IMR-90 (cell line): Measurements from ENCODE around the gene RNF182. TPM values are rescaled to one million over a fixed set of nuclear protein-coding genes. Genes with fewer than 3 reads are reported as not detected.

Experiments used
- ATAC-seq: fragments of 200-7000 bp; cut with Tn5 transposase; 2 replicates; pipeline ENCODE4 v1.9.1; 2020; ENCODE audit warnings: low read depth, mild to moderate bottlenecking, moderate library complexity
- BruUV-seq: library from RNA; stranded (reverse); fragments of 400-500 nt; replicated peaks from 2 replicates; lab custom pipeline; 2021; lab: Mats Ljungman, UMichigan
- CTCF ChIA-PET: fragments of 300-600 bp; formaldehyde crosslinking; extraction: SDS; loops from one replicate; lab custom pipeline; 2021; ENCODE audit warnings: antibody characterized with exemption; lab: Yijun Ruan, JAX
- POLR2A ChIA-PET: fragments of 300-600 bp; sonication (Branson Sonifier 250); formaldehyde crosslinking; loops from one replicate; lab custom pipeline; 2022; ENCODE audit warnings: antibody characterized with exemption; ENCODE audit not compliant: unreplicated experiment; lab: Charles Lee
- DNase-seq: peaks from one replicate; pipeline ENCODE4 v3.0.0; 2013
- H2AFZ ChIP-seq: replicated peaks from 2 replicates; pipeline ENCODE3; 2013; ENCODE audit warnings: low read length, mild to moderate bottlenecking; ENCODE audit not compliant: poor library complexity
- H2AK5ac ChIP-seq: 2 replicates; pipeline ENCODE4 v1.6.1; 2013; ENCODE audit warnings: low read depth, low read length, inconsistent platforms
- H2AK9ac ChIP-seq: replicated peaks from 2 replicates; pipeline ENCODE3; 2013; ENCODE audit warnings: mild to moderate bottlenecking, low read depth, low read length, moderate library complexity; ENCODE audit not compliant: poor library complexity
- H2BK120ac ChIP-seq: 2 replicates; pipeline ENCODE4 v1.6.1; 2013; ENCODE audit warnings: low read depth, low read length, inconsistent platforms
- H2BK15ac ChIP-seq: 3 replicates; pipeline ENCODE4 v1.6.1; 2013; ENCODE audit warnings: low read depth, low read length, inconsistent platforms
- H2BK20ac ChIP-seq: 2 replicates; pipeline ENCODE4 v1.6.1; 2013; ENCODE audit warnings: low read depth, mild to moderate bottlenecking, inconsistent platforms, low read length, moderate library complexity
- H2BK5ac ChIP-seq: 2 replicates; pipeline ENCODE4 v1.6.1; 2013; ENCODE audit warnings: mild to moderate bottlenecking, low read depth, low read length, inconsistent platforms; ENCODE audit not compliant: poor library complexity, severe bottlenecking
- H3K14ac ChIP-seq: replicated peaks from 2 replicates; pipeline ENCODE4 v1.6.1; 2013; ENCODE audit warnings: low read depth, low read length, inconsistent platforms
- H3K18ac ChIP-seq: 2 replicates; pipeline ENCODE4 v1.6.1; 2013; ENCODE audit warnings: low read depth, low read length, control low read depth
- H3K23ac ChIP-seq: 2 replicates; pipeline ENCODE4 v1.6.1; 2013; ENCODE audit warnings: low read depth, low read length, inconsistent platforms
- H3K27ac ChIP-seq: 2 replicates; pipeline ENCODE4 v1.5.1; 2013; ENCODE audit warnings: mild to moderate bottlenecking, control low read depth, low read length; ENCODE audit not compliant: insufficient read depth
- H3K27me3 ChIP-seq: 2 replicates; pipeline ENCODE4 v1.6.1; 2013; ENCODE audit warnings: low read length; ENCODE audit not compliant: control insufficient read depth, insufficient read depth
- H3K36me3 ChIP-seq: 2 replicates; pipeline ENCODE4 v1.6.1; 2013; ENCODE audit warnings: low read length, mixed read lengths; ENCODE audit not compliant: control insufficient read depth, insufficient read depth
- H3K4ac ChIP-seq: 2 replicates; pipeline ENCODE4 v1.6.1; 2013; ENCODE audit warnings: low read depth, low read length, inconsistent platforms
- H3K4me1 ChIP-seq: 2 replicates; pipeline ENCODE4 v1.6.1; 2013; ENCODE audit warnings: low read length, mixed read lengths; ENCODE audit not compliant: control insufficient read depth, insufficient read depth
- H3K4me2 ChIP-seq: 2 replicates; pipeline ENCODE4 v1.6.1; 2013; ENCODE audit warnings: low read depth, mild to moderate bottlenecking, control low read depth, low read length, moderate library complexity
- H3K4me3 ChIP-seq: 2 replicates; pipeline ENCODE4 v1.5.1; 2013; ENCODE audit warnings: low read depth, mild to moderate bottlenecking, control low read depth, low read length, moderate library complexity; ENCODE audit not compliant: insufficient read depth
- H3K56ac ChIP-seq: 2 replicates; pipeline ENCODE4 v1.6.1; 2013; ENCODE audit warnings: low read length, inconsistent platforms; ENCODE audit not compliant: insufficient read depth; ENCODE audit errors: extremely low read depth
- H3K79me1 ChIP-seq, 2 experiments: 2 replicates each; pipeline ENCODE4 v1.6.1; 2013; ENCODE audit warnings: low read length in 2 of 2, inconsistent platforms in 1 of 2, low read depth in 1 of 2
- H3K9ac ChIP-seq: 2 replicates; pipeline ENCODE4 v1.6.1; 2013; ENCODE audit warnings: low read depth, low read length, control low read depth
- H3K9me1 ChIP-seq: 2 replicates; pipeline ENCODE4 v1.6.1; 2013; ENCODE audit warnings: low read length, inconsistent platforms; ENCODE audit not compliant: insufficient read depth
- H3K9me3 ChIP-seq: 2 replicates; pipeline ENCODE4 v1.6.1; 2013; ENCODE audit warnings: low read length; ENCODE audit not compliant: control insufficient read depth, insufficient read depth
- H4K20me1 ChIP-seq: 2 replicates; pipeline ENCODE4 v1.6.1; 2013; ENCODE audit warnings: low read length, inconsistent platforms; ENCODE audit not compliant: insufficient read depth
- H4K5ac ChIP-seq: 2 replicates; pipeline ENCODE4 v1.6.1; 2013; ENCODE audit warnings: mild to moderate bottlenecking, low read depth, low read length, control low read depth
- H4K8ac ChIP-seq, 2 experiments: 2 replicates each; pipeline ENCODE4 v1.6.1; 2013; ENCODE audit warnings: low read depth in 2 of 2, low read length in 2 of 2, control low read depth in 1 of 2, inconsistent platforms in 1 of 2
- H4K91ac ChIP-seq: 2 replicates; pipeline ENCODE4 v1.6.1; 2013; ENCODE audit warnings: low read depth, low read length, inconsistent platforms; ENCODE audit not compliant: insufficient read depth
- BHLHE40 ChIP-seq: fragments of 150-350 bp; IDR thresholded peaks from 2 replicates; pipeline ENCODE4 v1.6.1; 2016; ENCODE audit warnings: mild to moderate bottlenecking, low read depth, low read length
- CEBPB ChIP-seq: IDR thresholded peaks from 2 replicates; pipeline ENCODE4 v1.6.1; 2012; ENCODE audit warnings: low read depth, low read length, improper control_type of control experiment
- ELK1 ChIP-seq: fragments of 150-350 bp; IDR thresholded peaks from 2 replicates; pipeline ENCODE4 v1.6.1; 2016; ENCODE audit warnings: low read depth, mild to moderate bottlenecking, low read length, moderate library complexity, borderline replicate concordance
- MAZ ChIP-seq: IDR thresholded peaks from 2 replicates; pipeline ENCODE4 v1.6.1; 2012; ENCODE audit warnings: low read depth, mild to moderate bottlenecking, low read length, improper control_type of control experiment, moderate library complexity, borderline replicate concordance
- MXI1 ChIP-seq: IDR thresholded peaks from 2 replicates; pipeline ENCODE4 v1.6.1; 2012; ENCODE audit warnings: low read depth, mild to moderate bottlenecking, low read length, moderate library complexity, borderline replicate concordance
- SMC3 ChIP-seq: fragments of 150-350 bp; IDR thresholded peaks from 2 replicates; pipeline ENCODE4 v1.6.1; 2016; ENCODE audit warnings: low read depth, mild to moderate bottlenecking, antibody characterized with exemption, low read length, moderate library complexity
- WGBS, 2 experiments: methylation state at CpG; one replicate each; pipeline versions ENCODE4 v1.1.5 to v1.1.7; 2013; ENCODE audit warnings: missing lambda C conversion rate in 2 of 2; ENCODE audit not compliant: insufficient read length in 1 of 2; ENCODE audit errors: extremely low coverage in 2 of 2; 5-methylcytosine and 5-hydroxymethylcytosine counted together
- dilution Hi-C: fragments of 300-500 bp; cut with HindIII; formaldehyde crosslinking; loops from one replicate; pipeline ENCODE4 v1.14.3; 2018; ENCODE audit warnings: low sequenced_read_pairs; ENCODE audit not compliant: unreplicated experiment
- in situ Hi-C: fragments of 300-500 bp; cut with MboI; formaldehyde crosslinking; loops from 3 replicates; pipeline ENCODE4 v1.14.3; 2019; ENCODE audit warnings: low sequenced_read_pairs, inconsistent platforms, mixed read lengths
- intact Hi-C: fragments of 100-400 bp; cut with micrococcal nuclease; formaldehyde crosslinking; loops from 2 replicates; pipeline ENCODE4 v1.10.0; 2022
- polyA plus RNA-seq, 3 experiments: library from polyadenylated mRNA; depleted of rRNA; stranded (reverse); fragments of >200 nt; gene quantifications; 2 replicates each; pipeline ENCODE4 v1.2.3, GENCODE V29; 2012; ENCODE audit warnings: low replicate concordance in 1 of 3
- total RNA-seq: library from RNA; depleted of rRNA; stranded (reverse); fragments of >200 nt; gene quantifications from 2 replicates; pipeline ENCODE4 v1.2.3, GENCODE V29; 2012
- TF ChIP-seq, protein P1 (sequence below): conservative IDR thresholded peaks from 2 replicates; pipeline ENCODE4 v1.5.1; 2012; ENCODE audit warnings: mild to moderate bottlenecking, low read depth, low read length, improper control_type of control experiment

RNF182 gene
- total and polyA plus RNA-seq, 2 of the 4 experiments (the other 2 are of a cell fraction), result 4.1 to 9.1 TPM

- no peak overlapping the region for H4K91ac ChIP-seq
- CTCF ChIA-PET, result no interaction called here
- no peak overlapping the region for H4K8ac ChIP-seq
- no peaks in the 10 kb centered on the region for H3K9me3 ChIP-seq
- no peak overlapping the region for H3K18ac ChIP-seq
- H3K9me1 ChIP-seq, result no peaks in the 10 kb centered on the region
- no peak overlapping the region for H3K56ac ChIP-seq
- no peak overlapping the region for H3K4me3 ChIP-seq
- H2BK120ac ChIP-seq, result no peak overlapping the region
- no peak overlapping the region for H4K5ac ChIP-seq
- H3K4ac ChIP-seq, result no peak overlapping the region
- H2BK15ac ChIP-seq, result no peak overlapping the region
- H3K27ac ChIP-seq, result no peak overlapping the region
- in situ Hi-C loops, result no loop called here
- intact Hi-C loops, result no loop called here
- no peaks in the 10 kb centered on the region for H3K27me3 ChIP-seq
- BruUV-seq, result no TSS peak
- no peak overlapping the region for H3K14ac ChIP-seq
- no peak overlapping the region for H2AK9ac ChIP-seq
- POLR2A ChIA-PET, result no interaction called here
- H3K9ac ChIP-seq, result no peak overlapping the region
- no peak overlapping the region for H3K4me2 ChIP-seq
- no peak for DNase-seq
- TF ChIP-seq BHLHE40 (no peak), SMC3 (no peak), MAZ (no peak), CEBPB (no peak), ELK1 (no peak), MXI1 (no peak)
- TF ChIP-seq, protein P1, sequence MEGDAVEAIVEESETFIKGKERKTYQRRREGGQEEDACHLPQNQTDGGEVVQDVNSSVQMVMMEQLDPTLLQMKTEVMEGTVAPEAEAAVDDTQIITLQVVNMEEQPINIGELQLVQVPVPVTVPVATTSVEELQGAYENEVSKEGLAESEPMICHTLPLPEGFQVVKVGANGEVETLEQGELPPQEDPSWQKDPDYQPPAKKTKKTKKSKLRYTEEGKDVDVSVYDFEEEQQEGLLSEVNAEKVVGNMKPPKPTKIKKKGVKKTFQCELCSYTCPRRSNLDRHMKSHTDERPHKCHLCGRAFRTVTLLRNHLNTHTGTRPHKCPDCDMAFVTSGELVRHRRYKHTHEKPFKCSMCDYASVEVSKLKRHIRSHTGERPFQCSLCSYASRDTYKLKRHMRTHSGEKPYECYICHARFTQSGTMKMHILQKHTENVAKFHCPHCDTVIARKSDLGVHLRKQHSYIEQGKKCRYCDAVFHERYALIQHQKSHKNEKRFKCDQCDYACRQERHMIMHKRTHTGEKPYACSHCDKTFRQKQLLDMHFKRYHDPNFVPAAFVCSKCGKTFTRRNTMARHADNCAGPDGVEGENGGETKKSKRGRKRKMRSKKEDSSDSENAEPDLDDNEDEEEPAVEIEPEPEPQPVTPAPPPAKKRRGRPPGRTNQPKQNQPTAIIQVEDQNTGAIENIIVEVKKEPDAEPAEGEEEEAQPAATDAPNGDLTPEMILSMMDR, result no peak
- H3K36me3 ChIP-seq, result peaks cover 6% of the 10 kb centered on the region; the same call in 1 of the 2 replicates
- peaks cover 2% of the 10 kb centered on the region; the same call in 1 of the 2 replicates for H3K4me1 ChIP-seq
- H2AFZ ChIP-seq, result no peak overlapping the region
- no peak overlapping the region for H2BK20ac ChIP-seq
- no peak overlapping the region for H3K23ac ChIP-seq
- H4K20me1 ChIP-seq, result no peaks in the 10 kb centered on the region
- no peak for ATAC-seq
- peaks cover 0 to 5% of the 10 kb centered on the region in 2 experiments; a peak in 2 of 4 replicates for H3K79me1 ChIP-seq
- no peak overlapping the region for H2BK5ac ChIP-seq
- dilution Hi-C loops, result no loop called here
- H2AK5ac ChIP-seq, result no peak overlapping the region
- 100% methylated on average over 1 of the region's 2 CpGs; no CpG with 5 or more reads in 1 of the 2 experiments for WGBS, 2 experiments
These were observed 54.0 kb downstream of the RNF182 start for GRCh38 chr6:13978787-13979186.
